ENCODE data around the gene CD3D. TPM values are rescaled to one million over a fixed set of nuclear protein-coding genes. Genes with fewer than 3 reads are reported as not detected.
A peak's percentile ranks its signal among the peaks of the same experiment; 100 is the strongest.

The CD3D gene
- total RNA-seq, 1 donor from 2014 or later: 1.8 TPM

DNA sequence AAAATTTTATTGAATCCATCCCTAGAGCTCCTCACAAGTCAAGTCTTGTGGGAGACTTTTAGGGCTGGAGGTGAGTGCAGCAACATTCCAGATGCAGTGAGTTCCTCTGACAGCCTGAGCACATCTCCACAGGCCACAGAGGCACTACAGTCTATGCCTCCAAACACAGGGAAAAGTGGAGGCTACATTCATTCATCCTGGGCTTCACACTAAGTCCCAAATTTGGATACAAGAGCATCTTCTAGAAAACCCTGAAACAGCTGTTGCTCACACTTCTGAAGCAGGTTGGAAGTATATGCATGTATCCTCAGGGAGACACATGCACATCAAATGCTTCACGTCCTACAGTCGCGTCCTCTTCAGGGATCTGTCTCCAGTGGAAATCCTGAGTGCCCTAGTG lies 1.2 kb downstream of the CD3D start:
- CTCF ChIA-PET: no interaction called here
- intact Hi-C loops (cut with micrococcal nuclease): no loop called here
- Mint-ChIP-seq H3K4me1 (peaks cover 12% of the 10 kb centered on the region), H3K27ac (no peak overlapping the region), H3K36me3 (ENCODE audit: low read depth) (no peaks in the 10 kb centered on the region), H3K27me3 (peaks cover 4% of the 10 kb centered on the region), H3K9me3 (no peaks in the 10 kb centered on the region), H3K4me3 (no peak overlapping the region)
- no peak for DNase-seq
- ATAC-seq (ENCODE audit: low read depth): no peak
- POLR2A ChIA-PET: no interaction called here
- TF ChIP-seq, protein P1, sequence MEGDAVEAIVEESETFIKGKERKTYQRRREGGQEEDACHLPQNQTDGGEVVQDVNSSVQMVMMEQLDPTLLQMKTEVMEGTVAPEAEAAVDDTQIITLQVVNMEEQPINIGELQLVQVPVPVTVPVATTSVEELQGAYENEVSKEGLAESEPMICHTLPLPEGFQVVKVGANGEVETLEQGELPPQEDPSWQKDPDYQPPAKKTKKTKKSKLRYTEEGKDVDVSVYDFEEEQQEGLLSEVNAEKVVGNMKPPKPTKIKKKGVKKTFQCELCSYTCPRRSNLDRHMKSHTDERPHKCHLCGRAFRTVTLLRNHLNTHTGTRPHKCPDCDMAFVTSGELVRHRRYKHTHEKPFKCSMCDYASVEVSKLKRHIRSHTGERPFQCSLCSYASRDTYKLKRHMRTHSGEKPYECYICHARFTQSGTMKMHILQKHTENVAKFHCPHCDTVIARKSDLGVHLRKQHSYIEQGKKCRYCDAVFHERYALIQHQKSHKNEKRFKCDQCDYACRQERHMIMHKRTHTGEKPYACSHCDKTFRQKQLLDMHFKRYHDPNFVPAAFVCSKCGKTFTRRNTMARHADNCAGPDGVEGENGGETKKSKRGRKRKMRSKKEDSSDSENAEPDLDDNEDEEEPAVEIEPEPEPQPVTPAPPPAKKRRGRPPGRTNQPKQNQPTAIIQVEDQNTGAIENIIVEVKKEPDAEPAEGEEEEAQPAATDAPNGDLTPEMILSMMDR (IDR thresholded peaks at IDR 0.05): no peak

DNA sequence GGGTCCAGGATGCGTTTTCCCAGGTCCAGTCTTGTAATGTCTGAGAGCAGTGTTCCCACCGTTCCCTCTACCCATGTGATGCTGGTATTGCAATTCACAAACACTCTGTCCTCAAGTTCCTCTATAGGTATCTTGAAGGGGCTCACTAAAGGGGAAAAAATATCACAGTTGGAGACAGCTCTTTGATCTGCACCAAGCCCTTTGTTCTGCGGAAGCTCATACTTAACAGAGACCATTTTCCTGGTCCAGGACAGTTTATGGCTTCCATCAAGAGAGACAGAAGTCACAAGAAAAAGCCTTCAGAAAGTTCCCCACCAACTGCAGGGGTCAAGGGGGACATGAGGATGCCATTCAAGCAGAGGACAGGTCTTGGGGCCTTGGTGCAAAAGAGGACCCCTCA lies 2.1 kb downstream of the CD3D start:
- Mint-ChIP-seq H3K9me3 (no peaks in the 10 kb centered on the region), H3K27me3 (peaks cover 3% of the 10 kb centered on the region), H3K27ac (no peak overlapping the region), H3K4me3 (no peak overlapping the region), H3K36me3 (ENCODE audit: low read depth) (no peaks in the 10 kb centered on the region), H3K4me1 (peaks cover 12% of the 10 kb centered on the region)
- DNase-seq (no peak), ATAC-seq (ENCODE audit: low read depth) (no peak)
- intact Hi-C loops (cut with micrococcal nuclease): no loop called here
- ChIA-PET CTCF (no interaction called here), POLR2A (no interaction called here)
- TF ChIP-seq, protein P1 (IDR thresholded peaks at IDR 0.05): no peak

DNA sequence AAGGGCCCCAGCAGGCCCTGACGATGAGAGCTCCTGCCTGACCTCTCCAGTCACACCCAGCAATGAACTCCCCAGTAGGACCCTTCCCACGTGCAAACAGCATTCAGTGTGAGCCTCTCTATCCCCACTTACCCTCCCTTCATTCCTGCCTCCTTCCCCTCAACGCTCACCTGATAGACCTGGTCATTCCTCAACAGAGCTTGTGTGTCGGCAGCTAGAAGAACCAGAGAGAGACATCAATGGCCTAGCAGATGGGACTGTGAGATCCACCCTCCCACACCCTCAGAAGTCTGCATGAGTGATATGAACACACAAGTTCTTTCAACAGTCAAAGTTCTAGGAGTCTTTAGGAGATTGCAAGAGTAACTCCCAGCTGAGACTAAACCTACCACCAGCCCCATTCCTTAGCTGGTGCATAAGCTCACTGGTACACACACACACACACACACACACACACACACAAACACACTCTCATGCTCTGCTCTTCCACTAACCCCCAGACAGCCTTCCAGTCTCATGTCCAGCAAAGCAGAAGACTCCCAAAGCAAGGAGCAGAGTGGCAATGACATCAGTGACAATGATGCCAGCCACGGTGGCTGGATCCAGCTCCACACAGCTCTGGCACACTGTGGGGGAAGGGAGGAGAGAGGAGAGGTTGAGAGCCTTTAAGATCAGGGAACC lies 3.1 kb downstream of the CD3D start:
- CTCF ChIA-PET: no interaction called here
- TF ChIP-seq, protein P1 (IDR thresholded peaks at IDR 0.05): no peak
- Mint-ChIP-seq H3K36me3 (ENCODE audit: low read depth) (no peaks in the 10 kb centered on the region), H3K4me1 (peaks cover 12% of the 10 kb centered on the region), H3K27me3 (no peaks in the 10 kb centered on the region), H3K4me3 (no peak overlapping the region), H3K9me3 (no peaks in the 10 kb centered on the region), H3K27ac (no peak overlapping the region)
- intact Hi-C loops (cut with micrococcal nuclease): no loop called here
- ATAC-seq (ENCODE audit: low read depth) (no peak), DNase-seq (no peak)
- POLR2A ChIA-PET: no interaction called here

DNA sequence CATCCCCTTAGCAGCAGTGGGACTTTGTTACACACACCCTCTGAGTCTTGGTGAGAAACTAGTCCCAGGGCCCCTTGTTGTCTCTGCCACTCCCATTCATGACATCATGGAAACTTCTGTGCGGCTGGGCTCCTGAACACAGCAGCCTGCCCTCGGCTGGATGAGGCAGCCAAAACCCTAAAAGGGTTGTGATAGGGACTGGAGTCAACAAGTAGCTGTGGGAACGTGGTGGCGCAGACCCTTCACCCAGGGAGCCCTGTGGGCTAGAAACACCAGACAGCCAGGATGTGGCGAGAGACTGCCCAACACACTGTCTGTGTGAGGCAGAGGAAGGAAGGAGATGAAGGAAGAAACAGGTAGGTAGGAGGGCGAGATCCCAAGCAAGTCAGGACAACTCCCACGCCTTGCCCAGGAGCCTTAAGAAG lies 3.9 kb downstream of the CD3D start:
- Mint-ChIP-seq H3K4me3 (no peak overlapping the region), H3K9me3 (no peaks in the 10 kb centered on the region), H3K27ac (no peak overlapping the region), H3K27me3 (no peaks in the 10 kb centered on the region), H3K36me3 (ENCODE audit: low read depth) (no peaks in the 10 kb centered on the region), H3K4me1 (peaks cover 12% of the 10 kb centered on the region)
- TF ChIP-seq, protein P1 (IDR thresholded peaks at IDR 0.05): no peak
- intact Hi-C loops (cut with micrococcal nuclease): no loop called here
- ChIA-PET POLR2A (interaction anchor here (0.6 kb wide), 1 partner anchor 1012 kb away, joined by 3 read pairs; no protein-coding TSS in a partner anchor), CTCF (no interaction called here)
- DNase-seq (no peak), ATAC-seq (ENCODE audit: low read depth) (peak; percentile 61)

DNA sequence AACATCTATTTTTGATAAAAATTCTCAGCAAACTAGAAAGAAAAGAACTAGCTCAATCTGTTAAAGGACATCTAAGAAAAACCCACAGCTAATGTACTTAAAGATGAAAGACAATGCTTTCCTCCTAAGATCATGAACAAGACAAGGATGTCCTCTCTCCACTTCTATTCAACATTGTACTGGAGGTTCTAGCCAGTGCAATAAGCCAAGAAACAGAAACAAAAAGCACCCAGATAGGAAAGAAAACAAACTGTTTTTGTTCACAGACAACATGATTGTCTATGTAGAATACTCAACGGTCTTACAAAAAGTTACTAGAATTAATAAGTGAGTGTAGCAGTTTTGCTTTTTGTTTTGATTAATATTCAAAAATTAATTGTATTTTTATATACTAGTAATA lies 7.8 kb downstream of the CD3D start:
- Mint-ChIP-seq H3K9me3 (no peaks in the 10 kb centered on the region), H3K27me3 (no peaks in the 10 kb centered on the region), H3K4me3 (no peak overlapping the region), H3K27ac (no peak overlapping the region), H3K4me1 (peaks cover 12% of the 10 kb centered on the region), H3K36me3 (ENCODE audit: low read depth) (no peaks in the 10 kb centered on the region)
- TF ChIP-seq, protein P1 (IDR thresholded peaks at IDR 0.05): no peak
- ChIA-PET POLR2A (interaction anchor here (0.6 kb wide), 1 partner anchor 206 kb away, joined by 4 read pairs; no protein-coding TSS in a partner anchor), CTCF (interaction anchor here (2.0 kb wide), 1 partner anchor 136 kb away, joined by 4 read pairs; no protein-coding TSS in a partner anchor)
- intact Hi-C loops (cut with micrococcal nuclease): no loop called here
- ATAC-seq (ENCODE audit: low read depth) (no peak), DNase-seq (no peak)
